Heart left ventricle (tissue), 13 donors: ENCODE measurements around the gene PANK1.

ENCODE experiments used
- CTCF ChIP-seq, 12 donors: fragments of 200-600 bp; sonication (generic) in 4 of 12; IDR thresholded peaks; one replicate each; pipeline versions ENCODE4 v1.5.0 to v1.8.0; 2018 to 2022; ENCODE audit warnings: antibody characterized with exemption in 12 of 12, mild to moderate bottlenecking in 5 of 12
- POLR2A ChIP-seq, 2 donors: fragments of 450-650 bp; IDR thresholded peaks; one replicate each; pipeline ENCODE4 v1.6.1; 2017; ENCODE audit warnings: antibody characterized with exemption in 2 of 2, mild to moderate bottlenecking in 2 of 2, moderate library complexity in 2 of 2
- donor health status: ischemic (EF 13 %, LVEDD 7.1; RV severe dilation, severe dysfunction).
- donor health status: DM: no; HTN: yes; CAD: no.
- donor health status: DM: no; HTN: no; CAD: no.
- donor health status: ischemic (EF 25% LVEDD 6.9; RV normal size, moderate dysfunction).
- donor health status: ischemic (EF 25% LVEDD 5.7; RV mildly dilated, moderate dysfunction).
- donor health status: ischemic (EF 35%, LVEDD 5.7; RV mildly dilated, moderate dysfunction).
- donor health status: nonischemic (EF 11% LVEDD 7.7; RV severe dilation, severe dysfunction).
- donor health status: DM: yes; HTN: yes; CAD: no.
- donor health status: PGD.
- donor health status: ischemic (EF 29% LVEDD 5.4; RV normal size, mild dysfunction).
- donor health status: nonischemic (EF 23%, LVEDD 6.1; RV moderate dilation, normal function).

- no peak for TF ChIP-seq CTCF (IDR thresholded peaks at IDR 0.05)
- no peak for TF ChIP-seq POLR2A (IDR thresholded peaks at IDR 0.05)
Observed at GRCh38 chr10:89574368-89574767, 70.7 kb downstream of the PANK1 start.
